GM23248 (cell line): ENCODE results near the gene OR2Y1. TPM values are rescaled to one million over a fixed set of nuclear protein-coding genes. Genes with fewer than 3 reads are reported as not detected.
"Not testable (repeated sequence)": the region's sequence is repeated elsewhere in the genome, so short reads cannot be mapped to it uniquely, and the experiment has no call there.

Source experiments
- DNase-seq: peaks from one replicate; pipeline ENCODE4 v3.0.0-alpha.2; 2015
- H2AFZ ChIP-seq: fragments of 200-600 bp; sonication (generic); 2 replicates; pipeline ENCODE4 v1.6.1; 2016; ENCODE audit warnings: antibody characterized with exemption
- H3F3A ChIP-seq: fragments of 200-600 bp; sonication (generic); 2 replicates; pipeline ENCODE4 v1.6.1; 2016; ENCODE audit warnings: mild to moderate bottlenecking, antibody characterized with exemption, mixed run types; ENCODE audit not compliant: insufficient read depth
- H3K27ac ChIP-seq: fragments of 200-600 bp; sonication (generic); 2 replicates; pipeline ENCODE4 v1.5.1; 2016; ENCODE audit warnings: mild to moderate bottlenecking
- H3K27me3 ChIP-seq: fragments of 200-600 bp; sonication (generic); replicated peaks from 2 replicates; pipeline ENCODE4 v1.6.1; 2016; ENCODE audit warnings: mild to moderate bottlenecking; ENCODE audit not compliant: insufficient read depth
- H3K36me3 ChIP-seq: fragments of 200-600 bp; sonication (generic); 2 replicates; pipeline ENCODE4 v1.6.1; 2016; ENCODE audit warnings: low read depth, mild to moderate bottlenecking
- H3K4me1 ChIP-seq: fragments of 200-600 bp; sonication (generic); 2 replicates; pipeline ENCODE4 v1.6.1; 2016; ENCODE audit warnings: mild to moderate bottlenecking; ENCODE audit not compliant: insufficient read depth
- H3K4me2 ChIP-seq: fragments of 200-600 bp; sonication (generic); one replicate; pipeline ENCODE4 v1.6.1; 2016; ENCODE audit warnings: mild to moderate bottlenecking; ENCODE audit not compliant: unreplicated experiment
- H3K4me3 ChIP-seq: fragments of 200-600 bp; sonication (generic); 2 replicates; pipeline ENCODE4 v1.5.1; 2016; ENCODE audit warnings: mild to moderate bottlenecking
- H3K79me2 ChIP-seq: fragments of 200-600 bp; sonication (generic); 2 replicates; pipeline ENCODE4 v1.6.1; 2016; ENCODE audit warnings: mild to moderate bottlenecking; ENCODE audit not compliant: insufficient read depth
- H3K9ac ChIP-seq: fragments of 200-600 bp; sonication (generic); 2 replicates; pipeline ENCODE4 v1.6.1; 2016; ENCODE audit warnings: mild to moderate bottlenecking
- H3K9me2 ChIP-seq: fragments of 200-600 bp; sonication (generic); 2 replicates; pipeline ENCODE4 v1.6.1; 2016; ENCODE audit warnings: mixed run types, mild to moderate bottlenecking, moderate library complexity; ENCODE audit not compliant: insufficient read depth
- H3K9me3 ChIP-seq: fragments of 200-600 bp; sonication (generic); one replicate; pipeline ENCODE4 v1.6.1; 2017; ENCODE audit warnings: low read depth
- H4K20me1 ChIP-seq: fragments of 200-600 bp; sonication (generic); 2 replicates; pipeline ENCODE4 v1.6.0; 2016; ENCODE audit not compliant: insufficient read depth
- EZH2 ChIP-seq: fragments of 200-600 bp; sonication (generic); IDR thresholded peaks from 2 replicates; pipeline ENCODE4 v1.6.1; 2018; ENCODE audit warnings: antibody characterized with exemption, mild to moderate bottlenecking; ENCODE audit not compliant: insufficient read depth, poor library complexity, severe bottlenecking
- EZH2phosphoT487 ChIP-seq: fragments of 200-600 bp; sonication (generic); IDR thresholded peaks from 2 replicates; pipeline ENCODE4 v1.6.1; 2018; ENCODE audit warnings: antibody characterized with exemption, moderate library complexity, mild to moderate bottlenecking, low read depth; ENCODE audit not compliant: insufficient read depth
- WGBS, 2 experiments: methylation state at CpG; one replicate each; pipeline ENCODE4 v1.1.6; 2015 to 2017; ENCODE audit warnings: low lambda C conversion rate in 2 of 2, low coverage in 1 of 2; ENCODE audit errors: missing lambda C conversion rate in 2 of 2; 5-methylcytosine and 5-hydroxymethylcytosine counted together
- in situ Hi-C: fragments of 300-500 bp; cut with MboI; formaldehyde crosslinking; loops from 2 replicates; pipeline ENCODE4 v1.15.0; 2020
- polyA plus RNA-seq: library from polyadenylated mRNA; unstranded; fragments of >200 nt; fragmentation: Nextera tagmentation; extraction: Ambion mirVana; gene quantifications from 2 replicates; pipeline ENCODE4 v1.2.1, GENCODE V29; 2016
- total RNA-seq: library from RNA; depleted of rRNA; stranded (reverse); fragments of >200 nt; shearing (Covaris generic); gene quantifications from 2 replicates; pipeline ENCODE4 v1.2.3, GENCODE V29; 2014

OR2Y1 gene
- total and polyA plus RNA-seq, 2 experiments from 2014 or later, result not detected

DNA sequence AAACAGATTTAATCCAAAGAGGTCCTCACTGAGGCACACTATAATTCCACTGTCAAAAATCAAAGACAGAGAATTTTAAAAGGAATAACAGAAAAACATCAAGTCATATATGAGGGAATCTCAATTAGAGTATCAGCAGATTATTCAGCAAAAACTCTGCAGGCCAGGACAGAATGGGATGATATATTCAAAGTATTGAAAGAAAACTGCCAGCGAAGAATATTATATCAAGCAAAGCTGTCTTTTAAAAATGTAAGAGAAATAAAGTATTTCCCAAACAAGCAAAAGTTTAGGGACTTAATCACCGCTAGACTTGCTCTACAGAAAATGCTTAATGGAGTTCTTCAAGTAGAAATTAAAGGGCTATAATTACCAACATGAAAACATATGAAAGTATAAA lies 15.7 kb upstream of the OR2Y1 start:
- Histone ChIP-seq H3K9me2 (no peaks in the 10 kb centered on the region), H3K4me2 (no peak overlapping the region), H3K79me2 (no peaks in the 10 kb centered on the region), H3K9ac (no peak overlapping the region), H3K4me1 (no peaks in the 10 kb centered on the region), H2AFZ (no peak overlapping the region), H3K36me3 (no peaks in the 10 kb centered on the region), H3K4me3 (no peak overlapping the region), H3K27ac (no peak overlapping the region), H3K9me3 (no peaks in the 10 kb centered on the region), H3K27me3 (no peaks in the 10 kb centered on the region), H3F3A (no peaks in the 10 kb centered on the region), H4K20me1 (no peaks in the 10 kb centered on the region)
- 21 to 42% methylated on average over 2 of the region's 2 CpGs for WGBS, 2 experiments
- in situ Hi-C loops, result loop anchor here (25.0 kb wide), 1 partner anchor 282 kb away; the partner anchor contains the start of gene BTNL9
- TF ChIP-seq EZH2 (no peak), EZH2phosphoT487 (no peak)
- no peak for DNase-seq

DNA sequence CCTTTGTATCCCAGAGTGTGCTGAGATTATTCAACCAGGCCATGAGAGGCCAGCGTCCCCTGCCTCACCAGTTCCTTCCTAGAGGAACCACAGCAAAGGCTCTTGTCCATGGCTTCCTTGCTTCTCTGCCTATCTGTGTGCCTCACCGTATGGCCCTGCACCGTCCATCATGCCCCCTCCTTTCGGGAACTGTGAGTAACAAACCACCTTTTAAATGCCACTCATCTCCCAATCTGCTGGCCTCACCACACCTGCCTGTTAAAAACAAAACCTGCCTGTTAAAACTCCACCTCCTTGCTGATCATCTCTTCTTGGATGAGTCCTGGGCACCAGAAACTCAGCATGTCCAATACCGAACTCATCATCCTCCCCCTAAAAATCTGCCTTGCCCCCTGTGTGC lies 4.4 kb upstream of the OR2Y1 start:
- H3K9me2 ChIP-seq, result no peaks in the 10 kb centered on the region
- no peak overlapping the region for H3K9ac ChIP-seq
- no peaks in the 10 kb centered on the region for H3K9me3 ChIP-seq
- no peaks in the 10 kb centered on the region for H4K20me1 ChIP-seq
- in situ Hi-C loops, result no loop called here
- H3K27ac ChIP-seq, result no peak overlapping the region
- no peak overlapping the region for H3K4me2 ChIP-seq
- peaks cover 20% of the 10 kb centered on the region; the same call in 1 of the 2 replicates for H3K27me3 ChIP-seq
- DNase-seq, result no peak
- H2AFZ ChIP-seq, result no peak overlapping the region
- WGBS, 2 experiments, result 7 to 9% methylated on average over 5 of the region's 5 CpGs
- no peak for TF ChIP-seq EZH2phosphoT487
- TF ChIP-seq EZH2, result no peak
- H3K79me2 ChIP-seq, result no peaks in the 10 kb centered on the region
- H3K4me3 ChIP-seq, result no peak overlapping the region
- no peaks in the 10 kb centered on the region for H3F3A ChIP-seq
- H3K36me3 ChIP-seq, result no peaks in the 10 kb centered on the region
- no peaks in the 10 kb centered on the region for H3K4me1 ChIP-seq

DNA sequence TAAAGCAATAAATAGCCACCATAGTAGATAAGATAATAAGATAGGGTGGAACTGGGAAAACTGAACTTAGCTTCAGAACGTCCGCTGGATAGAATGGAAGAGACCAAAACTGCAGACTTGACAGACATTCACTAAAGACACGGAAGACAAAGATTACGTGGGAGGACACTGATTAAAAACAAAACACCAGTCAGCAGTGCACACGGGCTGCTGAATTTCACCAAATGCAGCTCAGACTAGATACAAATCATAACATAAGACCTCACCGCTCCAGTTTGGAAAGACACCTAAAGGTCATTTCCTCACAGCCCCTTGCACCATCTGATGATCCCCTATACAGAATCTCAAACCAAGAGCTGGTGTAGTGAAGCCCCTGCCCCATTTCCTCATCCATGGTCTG lies 2.9 kb upstream of the OR2Y1 start:
- Histone ChIP-seq H3K36me3 (no peaks in the 10 kb centered on the region), H3K27ac (no peak overlapping the region), H3K4me2 (no peak overlapping the region), H3K27me3 (peaks cover 20% of the 10 kb centered on the region; the same call in 1 of the 2 replicates), H2AFZ (no peak overlapping the region), H3K4me3 (no peak overlapping the region), H3F3A (no peaks in the 10 kb centered on the region), H3K9me3 (no peaks in the 10 kb centered on the region), H3K4me1 (no peaks in the 10 kb centered on the region), H3K9me2 (no peaks in the 10 kb centered on the region), H3K9ac (no peak overlapping the region), H4K20me1 (no peaks in the 10 kb centered on the region), H3K79me2 (no peaks in the 10 kb centered on the region)
- TF ChIP-seq EZH2, result no peak
- no peak for TF ChIP-seq EZH2phosphoT487
- 59 to 63% methylated on average over 6 of the region's 6 CpGs for WGBS, 2 experiments
- in situ Hi-C loops, result no loop called here
- no peak for DNase-seq

DNA sequence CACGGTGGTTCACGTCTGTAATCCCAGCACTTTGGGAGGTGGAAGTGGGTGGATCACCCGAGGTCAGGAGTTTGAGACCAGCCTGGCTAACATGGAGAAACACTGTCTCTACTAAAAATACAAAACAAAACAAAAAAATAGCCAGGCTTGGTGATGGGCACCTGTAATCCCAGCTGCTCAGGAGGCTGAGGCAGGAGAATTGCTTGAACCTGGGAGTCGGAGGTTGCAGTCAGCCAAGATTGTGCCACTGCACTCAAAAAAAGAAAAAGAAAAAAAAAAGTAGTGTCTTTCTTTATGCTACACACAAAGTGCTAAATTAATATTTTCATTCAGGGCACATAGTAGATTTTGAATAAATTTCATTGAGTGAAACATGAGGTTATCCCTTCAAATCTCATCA lies 1.1 kb upstream of the OR2Y1 start:
- H3K4me3 ChIP-seq, H4K20me1 ChIP-seq, H3K27ac ChIP-seq, H3K9me3 ChIP-seq, H3K9me2 ChIP-seq, H3F3A ChIP-seq, in situ Hi-C loops, H3K4me1 ChIP-seq, H3K9ac ChIP-seq, H3K4me2 ChIP-seq, DNase-seq, H3K36me3 ChIP-seq, H2AFZ ChIP-seq, H3K79me2 ChIP-seq: not testable (repeated sequence)
- WGBS, 2 experiments, result 32 to 34% methylated on average over 4 of the region's 4 CpGs
- H3K27me3 ChIP-seq, result peaks cover 17% of the 10 kb centered on the region

DNA sequence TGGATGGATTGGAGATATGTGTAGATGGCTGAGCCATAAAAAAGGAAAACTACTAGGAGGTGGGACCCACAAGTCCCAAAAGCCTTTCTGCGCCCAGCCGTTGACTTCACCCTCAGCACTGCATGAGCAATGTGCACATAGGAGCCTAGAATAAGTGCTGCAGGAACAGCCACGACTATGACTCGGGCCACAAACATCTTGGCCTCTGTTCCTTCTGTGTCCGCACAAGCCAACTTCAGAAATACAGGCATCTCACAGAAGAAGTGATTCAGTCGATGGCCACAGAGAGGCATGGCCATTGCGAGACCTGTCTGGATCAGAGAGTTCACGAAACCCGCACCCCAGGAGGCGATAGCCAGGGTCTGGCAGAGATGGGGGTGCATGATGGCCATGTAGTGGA lies 587 bp downstream of the OR2Y1 start:
- 56% methylated on average over 10 of the region's 10 CpGs for WGBS, 2 experiments
- H3K36me3 ChIP-seq, result no peaks in the 10 kb centered on the region

More for the DNA sequence above, 587 bp downstream of the OR2Y1 start:
- H3K27me3 ChIP-seq, result peaks cover 20% of the 10 kb centered on the region
- H3K9me3 ChIP-seq, result no peaks in the 10 kb centered on the region
- H3K4me1 ChIP-seq, result no peaks in the 10 kb centered on the region
- no peak for TF ChIP-seq EZH2
- no peak for TF ChIP-seq EZH2phosphoT487
- H3K79me2 ChIP-seq, result no peaks in the 10 kb centered on the region
- H3K4me3 ChIP-seq, result no peak overlapping the region
- H4K20me1 ChIP-seq, result no peaks in the 10 kb centered on the region
- H3K4me2 ChIP-seq, result no peak overlapping the region
- no peaks in the 10 kb centered on the region for H3F3A ChIP-seq
- DNase-seq, result peak; percentile 1
- H2AFZ ChIP-seq, result no peak overlapping the region
- no peak overlapping the region for H3K27ac ChIP-seq
- no peaks in the 10 kb centered on the region for H3K9me2 ChIP-seq
- no peak overlapping the region for H3K9ac ChIP-seq
- in situ Hi-C loops, result no loop called here
